Activated naive CD4-positive, alpha-beta T cell treated with anti-CD3 and anti-CD28 coated beads, Interleukin-2, amount 50 U/mL, for 16 hours (primary cell): Measurements from ENCODE around the gene PDE4D.
"Not testable (repeated sequence)": the region's sequence is repeated elsewhere in the genome, so short reads cannot be mapped to it uniquely, and the experiment has no call there.

Experiments
- DNase-seq: peaks from one replicate; pipeline ENCODE4 v3.0.0-alpha.2; 2020

PDE4D gene

DNA sequence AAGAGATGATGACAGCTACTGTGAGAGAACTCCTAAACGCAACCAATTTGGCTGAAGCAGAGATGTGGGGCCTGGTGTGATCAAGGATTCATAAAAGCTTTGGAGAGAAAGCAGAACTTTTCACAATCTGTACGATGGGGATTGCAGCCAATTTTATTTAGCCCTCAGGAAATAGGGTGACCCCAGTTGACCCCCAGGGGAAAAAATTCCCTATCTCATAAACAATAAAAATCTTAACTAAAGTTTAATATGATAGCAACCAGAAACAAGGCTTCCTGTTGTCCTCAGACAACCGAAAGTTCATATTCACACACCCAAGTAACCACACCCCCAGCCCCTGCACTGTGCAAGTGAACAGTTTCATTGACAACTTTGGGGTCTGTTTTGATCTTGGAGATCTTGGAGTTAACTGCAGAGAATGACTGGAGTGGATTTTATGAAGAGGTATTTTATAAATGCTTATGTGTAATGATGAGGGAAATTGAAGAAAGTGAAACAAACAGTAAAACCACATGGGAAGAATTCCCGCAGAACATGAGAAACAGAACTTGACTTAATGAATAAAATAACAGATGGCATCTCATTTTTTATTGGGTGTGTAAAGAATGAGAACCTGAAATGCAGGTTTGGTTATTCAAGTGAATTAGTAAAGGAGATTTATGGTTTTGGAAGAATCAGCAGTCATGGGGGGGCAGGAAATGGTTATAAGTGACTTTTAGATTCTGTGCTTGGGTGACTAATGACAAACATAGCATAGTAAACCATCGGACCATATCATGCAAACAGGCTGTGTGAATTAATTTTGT is 94.5 kb downstream of the PDE4D start:
- no peak for DNase-seq

GRCh38 chr5:59795141-59795540 is 98.4 kb downstream of the PDE4D start:
- DNase-seq, result no peak

DNA sequence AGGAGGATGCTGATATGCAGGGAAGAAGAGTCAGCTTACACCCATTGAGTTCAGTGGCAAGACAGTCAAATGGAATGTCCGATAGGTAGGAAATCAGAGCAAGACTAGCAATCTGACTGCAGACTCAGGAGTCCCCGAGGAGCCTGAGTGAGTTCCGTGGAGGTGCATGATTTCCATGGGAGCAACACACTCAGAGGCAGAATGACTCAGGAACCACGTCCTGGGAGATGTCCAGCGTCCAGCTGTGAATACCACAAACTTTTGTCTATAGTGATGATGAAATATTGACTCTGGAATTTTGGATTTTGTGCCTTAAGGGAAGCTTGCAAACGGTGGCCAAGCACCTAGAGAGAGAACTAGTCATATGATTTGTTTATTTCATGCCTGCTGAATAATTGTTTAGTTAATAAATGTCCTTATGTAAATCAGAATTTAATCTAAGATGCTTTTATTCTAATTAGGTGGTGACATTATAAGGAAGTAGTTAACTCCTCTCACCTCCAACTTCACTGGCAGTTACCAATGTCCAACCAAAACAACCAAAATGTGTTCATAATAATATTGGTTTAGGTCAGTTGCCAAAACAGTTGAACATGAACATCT is 100.4 kb downstream of the PDE4D start:
- DNase-seq, result no peak

DNA sequence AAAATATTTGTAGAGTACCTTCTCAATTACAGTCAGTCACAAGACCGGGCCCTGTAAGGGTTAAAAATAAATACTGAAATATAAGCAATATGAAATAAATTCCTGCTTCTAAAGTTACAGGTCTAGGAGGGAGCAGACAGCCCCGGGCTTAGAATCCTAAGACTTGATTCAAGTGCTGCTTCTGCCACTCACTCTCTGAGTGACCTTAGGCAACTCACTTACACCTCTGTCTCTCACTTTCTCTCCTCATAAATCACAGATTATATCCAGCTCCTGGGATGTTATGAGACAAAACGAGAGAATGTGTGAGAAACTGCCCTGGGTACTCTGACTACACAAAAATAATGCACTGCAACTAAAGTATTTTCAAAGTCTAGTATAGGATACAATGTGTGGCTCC is 101.9 kb downstream of the PDE4D start:
- DNase-seq, result no peak

DNA sequence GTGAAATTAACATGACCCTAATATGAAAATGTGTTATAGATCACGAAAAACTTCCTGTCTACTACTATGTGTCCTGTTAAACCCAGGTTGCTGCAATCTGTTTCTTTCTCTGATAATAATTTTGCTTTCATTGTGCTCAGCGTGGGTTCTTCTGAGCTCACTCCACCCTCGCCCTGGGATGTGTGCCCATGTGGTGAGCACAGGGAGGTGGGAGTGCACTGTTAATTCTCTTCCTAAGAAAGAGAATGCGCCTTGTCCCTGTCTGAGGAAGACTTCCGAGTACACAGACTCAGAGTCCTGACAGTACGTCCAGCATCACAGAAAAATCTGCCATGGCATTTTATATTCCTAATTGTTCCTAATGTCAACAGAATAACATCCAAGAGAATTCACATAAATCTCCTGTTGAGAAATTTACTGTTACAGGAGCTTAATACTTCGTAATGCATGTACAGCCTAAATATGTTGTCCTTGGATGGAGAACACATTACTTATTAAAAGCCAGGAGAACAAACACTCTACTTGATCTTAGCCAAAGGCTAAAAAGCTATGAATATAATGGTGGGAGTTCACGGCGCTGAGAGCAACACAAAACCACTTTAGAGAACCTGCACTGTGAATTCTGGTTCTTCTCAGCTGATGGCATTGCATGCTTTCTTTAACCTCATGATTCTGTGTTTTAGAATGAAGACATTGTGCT is 102.6 kb downstream of the PDE4D start:
- no peak for DNase-seq

- no peak for DNase-seq
Observed at GRCh38 chr5:59790376-59790775, 103.2 kb downstream of the PDE4D start.

DNA sequence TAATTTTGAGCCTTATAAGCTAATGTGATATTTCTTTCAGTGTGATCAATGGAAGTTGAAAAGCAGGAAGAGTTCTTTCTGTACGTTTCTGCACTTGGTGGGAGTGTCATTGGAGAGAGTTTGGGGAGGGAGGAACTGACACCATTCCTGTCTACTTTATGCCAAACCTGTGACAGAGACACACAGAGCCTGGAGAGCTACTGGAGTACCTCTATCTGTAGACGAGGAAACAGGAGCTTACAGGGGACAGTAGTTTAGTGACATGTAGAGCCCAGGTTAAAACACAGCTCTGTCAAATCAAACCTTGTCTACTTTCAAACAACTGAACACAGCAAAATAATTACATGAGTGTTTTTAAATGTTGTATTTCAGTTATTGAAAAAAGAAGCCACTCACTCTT is 103.6 kb downstream of the PDE4D start:
- no peak for DNase-seq

- DNase-seq, result no peak
Observed at GRCh38 chr5:59789197-59789596, 104.3 kb downstream of the PDE4D start.

- no peak for DNase-seq
Observed at GRCh38 chr5:59786334-59786805, 107.2 kb downstream of the PDE4D start.

DNA sequence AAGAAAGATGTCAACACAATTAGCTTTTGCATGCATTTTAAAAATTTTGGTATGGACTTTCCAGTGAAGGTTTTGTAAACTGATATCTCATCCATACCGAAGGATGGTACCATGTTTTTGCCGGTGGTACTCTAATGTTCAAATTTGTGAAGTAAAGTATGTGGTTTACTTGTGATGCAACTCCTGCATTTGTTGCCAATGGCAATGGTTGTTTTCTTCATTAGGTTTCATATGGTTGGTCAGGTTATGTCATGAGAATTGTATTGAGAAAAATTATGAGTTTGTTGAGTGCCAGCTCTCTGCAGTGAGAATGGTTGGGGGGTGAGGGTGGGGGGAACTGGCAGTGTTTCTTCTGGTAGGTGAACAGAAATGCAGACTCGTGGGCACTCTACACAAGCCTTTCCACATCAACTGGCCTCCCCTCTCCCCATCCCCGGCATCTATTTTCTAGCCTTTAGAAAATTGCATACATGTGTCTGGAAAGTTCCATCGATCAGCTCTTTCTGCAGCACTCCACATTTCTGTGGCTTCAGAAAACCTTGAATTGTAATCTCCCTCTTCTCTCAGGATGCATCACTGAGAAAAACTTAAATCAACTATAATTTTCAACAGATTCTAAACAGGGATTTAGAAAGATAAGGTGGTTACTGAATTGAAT is 107.7 kb downstream of the PDE4D start:
- DNase-seq, result no peak

GRCh38 chr5:59784708-59785107 is 108.8 kb downstream of the PDE4D start:
- DNase-seq, result not testable (repeated sequence)

GRCh38 chr5:59783264-59783663 is 110.3 kb downstream of the PDE4D start:
- DNase-seq, result no peak

DNA sequence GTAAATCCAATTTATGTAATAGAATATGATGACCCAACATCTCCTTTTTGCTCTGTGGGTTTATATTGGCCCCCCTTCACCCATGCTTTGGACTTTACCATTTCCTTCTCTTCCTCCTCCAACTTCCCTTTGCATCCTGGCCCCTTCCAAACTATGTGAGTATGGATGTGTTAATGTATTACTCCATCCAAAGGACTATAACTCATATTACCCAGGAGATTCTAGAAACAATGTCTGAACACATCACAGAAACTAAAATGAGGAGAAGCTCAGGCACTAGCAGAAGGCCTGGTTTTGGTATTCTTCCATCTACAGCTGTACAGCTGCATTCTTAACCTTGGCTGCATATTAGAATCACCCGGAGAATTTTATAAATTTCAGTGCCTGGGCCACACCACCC is 110.7 kb downstream of the PDE4D start:
- no peak for DNase-seq

GRCh38 chr5:59779453-59779852 is 114.1 kb downstream of the PDE4D start:
- no peak for DNase-seq

GRCh38 chr5:59777028-59777427 is 116.5 kb downstream of the PDE4D start:
- no peak for DNase-seq

DNA sequence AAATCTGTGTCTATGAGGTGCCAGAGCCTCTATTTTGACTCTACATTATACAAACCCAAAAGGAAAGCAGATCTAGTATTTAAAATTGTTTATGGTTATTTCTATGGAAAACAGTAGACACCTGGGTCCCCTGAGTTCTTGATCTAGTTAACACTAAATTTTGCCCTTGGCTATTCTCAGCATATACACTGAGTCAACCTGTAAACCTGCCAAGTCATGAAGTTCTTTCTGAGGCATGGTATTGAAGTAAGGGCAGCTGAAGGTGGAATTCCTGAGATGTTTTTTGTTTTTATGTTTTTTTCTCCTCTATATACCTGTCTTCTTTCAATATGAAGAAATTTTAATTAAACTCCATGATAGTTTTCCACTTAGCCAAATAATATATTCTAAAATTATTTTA is 120.2 kb downstream of the PDE4D start:
- DNase-seq, result no peak

DNA sequence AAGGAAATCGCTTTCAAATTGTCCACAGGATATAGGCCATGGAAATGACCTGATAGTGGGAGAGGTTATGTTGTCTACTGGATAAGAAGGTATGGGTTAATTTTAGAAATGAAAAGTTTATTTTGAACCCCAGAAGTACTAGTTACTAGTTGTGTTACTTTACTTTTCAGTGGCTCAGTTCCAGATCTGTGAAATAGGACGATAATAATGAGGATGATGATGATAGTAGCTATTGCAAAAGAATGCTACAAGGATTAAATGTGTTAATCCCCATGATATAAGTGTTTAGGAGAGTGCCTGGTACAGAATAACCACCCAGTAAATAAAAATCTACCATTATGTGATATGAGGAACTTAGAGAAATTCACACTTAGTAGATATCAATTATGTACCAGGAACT is 120.8 kb downstream of the PDE4D start:
- DNase-seq, result no peak

DNA sequence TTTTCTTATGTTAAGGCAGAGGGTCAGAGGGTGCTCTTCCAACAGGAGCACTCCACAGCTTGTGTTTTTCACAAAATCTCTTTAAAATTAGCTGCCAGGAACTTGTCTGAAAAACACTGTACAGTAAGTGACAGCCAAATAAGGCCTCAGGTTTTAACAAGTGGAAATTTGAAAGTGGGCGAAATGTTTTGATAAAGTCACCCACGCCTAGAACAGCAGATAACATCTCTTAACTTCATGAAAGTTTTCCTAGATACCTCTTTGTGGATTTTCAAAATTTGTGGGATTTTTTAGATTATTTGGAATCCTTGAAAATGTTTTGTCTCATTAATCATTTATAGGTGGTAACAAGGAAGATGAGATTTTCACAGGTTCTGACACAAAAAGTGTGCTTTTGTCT is 121.3 kb downstream of the PDE4D start:
- DNase-seq, result no peak

- DNase-seq, result no peak
Observed at GRCh38 chr5:59770953-59771352, 122.6 kb downstream of the PDE4D start.

DNA sequence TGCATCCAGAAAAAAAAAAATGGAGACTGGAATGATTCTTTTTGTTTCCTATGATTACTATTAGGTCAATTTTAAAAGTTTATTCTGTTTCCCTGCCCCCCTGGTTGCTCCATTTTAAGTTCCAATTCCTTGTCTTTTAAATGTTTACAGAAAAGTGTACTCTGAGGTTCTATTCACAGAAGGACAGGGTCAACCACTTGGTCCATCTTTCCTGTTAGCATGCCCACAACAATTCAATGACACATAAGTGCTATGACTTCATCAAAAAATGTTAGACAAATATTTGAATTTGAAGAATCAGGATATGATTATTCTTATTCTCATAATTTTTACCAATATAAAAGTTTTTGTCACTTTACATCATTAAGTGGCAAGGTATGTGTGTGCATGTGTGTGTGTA is 123.7 kb downstream of the PDE4D start:
- no peak for DNase-seq

DNA sequence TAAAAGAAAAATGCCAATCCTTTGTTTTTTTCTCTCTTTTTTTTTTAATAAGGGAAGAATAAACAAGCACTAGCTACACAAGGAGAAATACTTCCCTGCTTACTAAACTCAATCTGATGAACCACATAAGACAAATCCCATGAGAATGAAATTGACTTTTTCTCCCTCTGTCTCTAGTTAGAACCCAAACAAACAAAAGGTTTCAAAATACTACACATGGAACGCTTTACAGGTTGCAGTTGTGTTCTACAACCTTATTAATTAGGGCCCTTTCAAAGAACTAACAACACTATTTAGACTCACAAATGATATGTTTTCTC is 124.5 kb downstream of the PDE4D start:
- DNase-seq, result no peak

DNA sequence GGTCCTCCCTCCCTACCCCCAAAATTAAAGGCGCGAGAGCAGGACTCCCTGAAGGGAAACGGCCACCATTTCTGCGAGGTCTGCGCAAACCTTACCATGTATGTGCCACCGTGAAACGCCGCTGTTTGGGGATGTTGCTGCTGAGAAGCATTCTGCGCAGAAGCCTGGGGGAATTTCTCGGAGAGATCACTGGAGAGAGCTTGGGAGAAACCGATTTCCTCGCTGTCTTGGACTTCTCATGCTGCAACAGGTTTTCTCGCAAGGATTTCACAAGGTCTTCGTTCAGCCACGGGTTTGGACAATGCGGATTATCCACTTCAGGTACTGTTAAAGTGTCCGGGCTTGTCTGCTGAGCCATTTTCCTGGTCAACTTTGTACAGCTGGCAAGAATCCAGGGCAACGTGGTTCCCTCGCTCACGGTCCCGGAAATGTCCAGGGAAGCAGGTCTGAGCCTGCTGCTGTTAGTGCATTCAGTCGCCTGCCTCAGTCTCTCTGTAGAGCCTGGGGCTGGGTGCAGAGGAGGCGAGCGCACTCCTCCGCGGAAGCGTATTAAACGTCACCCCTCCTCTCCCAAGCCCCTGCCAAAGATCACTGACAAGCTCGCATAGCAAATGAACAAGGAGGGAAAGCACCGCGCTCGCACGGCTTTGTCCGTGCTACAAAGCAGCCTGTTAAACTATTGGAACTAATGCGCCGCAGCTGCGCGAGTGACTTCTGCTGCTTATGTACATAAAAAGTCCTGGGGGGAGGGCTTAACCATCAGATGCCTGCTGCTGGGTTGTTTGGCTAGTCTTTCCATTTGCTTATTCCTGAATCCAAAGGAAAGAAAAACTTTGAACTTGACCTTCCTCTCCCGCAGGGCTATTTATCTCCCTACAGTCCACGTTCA is 125.1 kb downstream of the PDE4D start:
- peak; percentile 26 for DNase-seq
